C1 segment of cervical spinal cord (tissue), 14 donors: ENCODE measurements around the gene ADCY5.

Experiments used
- DNase-seq, 14 donors: peaks; one replicate each; lab custom pipeline; 2025; lab: John Stamatoyannopoulos, UW

ADCY5 gene

GRCh38 chr3:123287051-123287961 is 161.6 kb downstream of the ADCY5 start:
- DNase-seq = no peak

- peak in 1 of 14 donors; percentile 7 for DNase-seq
These were observed 162.4 kb downstream of the ADCY5 start for GRCh38 chr3:123286308-123287023.

GRCh38 chr3:123285931-123286307 is 163.0 kb downstream of the ADCY5 start:
- no peak for DNase-seq

GRCh38 chr3:123285479-123285878 is 163.4 kb downstream of the ADCY5 start:
- DNase-seq = no peak

- no peak for DNase-seq
These were observed 163.8 kb downstream of the ADCY5 start for GRCh38 chr3:123285066-123285465.

GRCh38 chr3:123284399-123285010 is 164.4 kb downstream of the ADCY5 start:
- DNase-seq = no peak

- DNase-seq = no peak
These were observed 165.1 kb downstream of the ADCY5 start for GRCh38 chr3:123283657-123284398.

- no peak for DNase-seq
These were observed 165.8 kb downstream of the ADCY5 start for GRCh38 chr3:123283074-123283473.

- no peak for DNase-seq
These were observed 166.4 kb downstream of the ADCY5 start for GRCh38 chr3:123282461-123282860.

- DNase-seq = no peak
These were observed 167.0 kb downstream of the ADCY5 start for GRCh38 chr3:123281929-123282328.

GRCh38 chr3:123281406-123281805 is 167.5 kb downstream of the ADCY5 start:
- DNase-seq = no peak

- DNase-seq = no peak
These were observed 169.8 kb downstream of the ADCY5 start for GRCh38 chr3:123279121-123279520.

- DNase-seq = no peak
These were observed 170.4 kb downstream of the ADCY5 start for GRCh38 chr3:123278446-123278845.

GRCh38 chr3:123277106-123277505 is 171.8 kb downstream of the ADCY5 start:
- no peak for DNase-seq

- no peak for DNase-seq
These were observed 172.4 kb downstream of the ADCY5 start for GRCh38 chr3:123276346-123277006.

- no peak for DNase-seq
These were observed 173.2 kb downstream of the ADCY5 start for GRCh38 chr3:123275691-123276090.

- no peak for DNase-seq
These were observed 176.3 kb downstream of the ADCY5 start for GRCh38 chr3:123272547-123272946.

GRCh38 chr3:123271466-123272159 is 177.3 kb downstream of the ADCY5 start:
- no peak for DNase-seq

- no peak for DNase-seq
These were observed 178.1 kb downstream of the ADCY5 start for GRCh38 chr3:123270818-123271217.

GRCh38 chr3:123267821-123268220 is 181.1 kb downstream of the ADCY5 start:
- DNase-seq = no peak

GRCh38 chr3:123263941-123264340 is 184.9 kb downstream of the ADCY5 start:
- no peak for DNase-seq
